Measurements from ENCODE around the gene CHGA. TPM values are rescaled to one million over a fixed set of nuclear protein-coding genes. Genes with fewer than 3 reads are reported as not detected.

The CHGA gene
- total and polyA plus RNA-seq, 7 donors, result 0.99 to 55.4 (median 5.0) TPM

- no peak for DNase-seq
- H3K27me3 ChIP-seq, result no peaks in the 10 kb centered on the region
- no peaks in the 10 kb centered on the region for H3K4me1 ChIP-seq
- WGBS, 2 donors, result 85% methylated on average over 35 of the region's 35 CpGs
- peaks cover 0 to 28% (median 9%) of the 10 kb centered on the region in 4 donors for H3K36me3 ChIP-seq
- H3K4me3 ChIP-seq, result no peak overlapping the region
- no peaks in the 10 kb centered on the region for H3K9me3 ChIP-seq
- intact Hi-C loops (cut with DNase I), result no loop called here
- TF ChIP-seq CTCF (IDR thresholded peaks at IDR 0.05) (no peak), POLR2AphosphoS5 (IDR thresholded peaks at IDR 0.05) (no peak), EP300 (IDR thresholded peaks at IDR 0.05) (no peak), POLR2A (IDR thresholded peaks at IDR 0.05) (no peak)
- H3K27ac ChIP-seq, result no peak overlapping the region
Observed at GRCh38 chr14:92932448-92933395, 9.8 kb downstream of the CHGA start.

- no peaks in the 10 kb centered on the region for H3K9me3 ChIP-seq
- 81 to 86% methylated on average over 8 of the region's 8 CpGs for WGBS, 2 donors
- DNase-seq, result no peak
- H3K27me3 ChIP-seq, result no peaks in the 10 kb centered on the region
- intact Hi-C loops (cut with DNase I), result no loop called here
- H3K36me3 ChIP-seq, result peaks cover 0 to 35% (median 11%) of the 10 kb centered on the region in 4 donors
- TF ChIP-seq EP300 (IDR thresholded peaks at IDR 0.05), result no peak
- no peak for TF ChIP-seq CTCF (IDR thresholded peaks at IDR 0.05)
- TF ChIP-seq POLR2A (IDR thresholded peaks at IDR 0.05), result no peak
- no peak for TF ChIP-seq POLR2AphosphoS5 (IDR thresholded peaks at IDR 0.05)
- H3K27ac ChIP-seq, result no peak overlapping the region
- H3K4me1 ChIP-seq, result no peaks in the 10 kb centered on the region
- no peak overlapping the region for H3K4me3 ChIP-seq
Observed at GRCh38 chr14:92933481-92933880, 10.5 kb downstream of the CHGA start.

- 87 to 90% methylated on average over 19 of the region's 19 CpGs for WGBS, 2 donors
- Histone ChIP-seq H3K27me3 (no peaks in the 10 kb centered on the region), H3K9me3 (no peaks in the 10 kb centered on the region), H3K4me3 (no peak overlapping the region), H3K27ac (no peak overlapping the region), H3K4me1 (no peaks in the 10 kb centered on the region), H3K36me3 (peaks cover 0 to 40% (median 15%) of the 10 kb centered on the region in 4 donors)
- TF ChIP-seq POLR2AphosphoS5 (IDR thresholded peaks at IDR 0.05) (no peak), EP300 (IDR thresholded peaks at IDR 0.05) (no peak), POLR2A (IDR thresholded peaks at IDR 0.05) (no peak), CTCF (IDR thresholded peaks at IDR 0.05) (no peak)
- no peak for DNase-seq
- intact Hi-C loops (cut with DNase I), result no loop called here
Observed at GRCh38 chr14:92934196-92935085, 11.5 kb downstream of the CHGA start.

- Histone ChIP-seq H3K27me3 (no peaks in the 10 kb centered on the region), H3K27ac (no peak overlapping the region), H3K9me3 (no peaks in the 10 kb centered on the region), H3K36me3 (peaks cover 0 to 44% (median 18%) of the 10 kb centered on the region in 4 donors), H3K4me3 (no peak overlapping the region), H3K4me1 (no peaks in the 10 kb centered on the region)
- TF ChIP-seq CTCF (IDR thresholded peaks at IDR 0.05), result no peak
- TF ChIP-seq POLR2A (IDR thresholded peaks at IDR 0.05), result no peak
- TF ChIP-seq POLR2AphosphoS5 (IDR thresholded peaks at IDR 0.05), result no peak
- no peak for TF ChIP-seq EP300 (IDR thresholded peaks at IDR 0.05)
- WGBS, 2 donors, result 93 to 95% methylated on average over 11 of the region's 11 CpGs
- intact Hi-C loops (cut with DNase I), result no loop called here
- DNase-seq, result no peak
Observed at GRCh38 chr14:92935446-92935845, 12.5 kb downstream of the CHGA start.
